Posterior cingulate gyrus (tissue), 11 donors: ENCODE data around the gene SH3RF1.
A peak's percentile ranks its signal among the peaks of the same experiment; 100 is the strongest.

Experiments used
- DNase-seq, 10 donors: peaks; one replicate each; pipeline versions ENCODE4 v3.0.0 to v3.0.0-alpha.2; 2020 to 2021; ENCODE audit warnings: mixed read lengths in 3 of 10
- intact Hi-C: fragments of 100-400 bp; cut with DNase I; formaldehyde crosslinking; loops from one replicate; pipeline ENCODE4 v1.15.1; 2023

The SH3RF1 gene

GRCh38 chr4:169090484-169091215 is 180.1 kb downstream of the SH3RF1 start:
- intact Hi-C loops = no loop called here

GRCh38 chr4:169089004-169089403 is 181.8 kb downstream of the SH3RF1 start:
- DNase-seq = no peak
- intact Hi-C loops = no loop called here

More at GRCh38 chr4:169090484-169091215, 180.1 kb downstream of the SH3RF1 start:
- DNase-seq = no peak

GRCh38 chr4:169084954-169085353 is 185.8 kb downstream of the SH3RF1 start:
- intact Hi-C loops = no loop called here
- no peak for DNase-seq

DNA sequence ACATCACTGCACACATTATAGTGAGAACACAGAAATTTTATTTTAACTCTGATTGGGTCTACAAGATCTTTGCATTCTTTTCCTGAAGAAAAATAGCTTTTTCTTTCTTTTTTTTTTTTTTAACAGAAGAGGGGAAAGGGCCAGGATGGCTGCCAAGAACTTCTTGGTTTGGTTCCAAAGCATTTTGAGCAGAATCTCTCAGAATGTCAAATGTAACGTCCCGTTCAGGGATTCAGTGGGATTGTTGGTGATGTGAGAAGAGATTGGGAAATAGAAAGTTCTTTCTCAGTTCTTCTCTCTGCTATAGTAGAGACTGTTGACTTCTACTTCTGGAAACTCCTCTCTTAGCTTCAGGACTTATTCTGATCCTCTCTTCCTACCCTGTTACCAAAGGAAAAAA is 189.8 kb downstream of the SH3RF1 start:
- intact Hi-C loops = no loop called here
- no peak for DNase-seq

- peak in 1 of 10 donors; percentile 67 for DNase-seq
- intact Hi-C loops = no loop called here
These were observed 190.6 kb downstream of the SH3RF1 start for GRCh38 chr4:169079942-169080827.

DNA sequence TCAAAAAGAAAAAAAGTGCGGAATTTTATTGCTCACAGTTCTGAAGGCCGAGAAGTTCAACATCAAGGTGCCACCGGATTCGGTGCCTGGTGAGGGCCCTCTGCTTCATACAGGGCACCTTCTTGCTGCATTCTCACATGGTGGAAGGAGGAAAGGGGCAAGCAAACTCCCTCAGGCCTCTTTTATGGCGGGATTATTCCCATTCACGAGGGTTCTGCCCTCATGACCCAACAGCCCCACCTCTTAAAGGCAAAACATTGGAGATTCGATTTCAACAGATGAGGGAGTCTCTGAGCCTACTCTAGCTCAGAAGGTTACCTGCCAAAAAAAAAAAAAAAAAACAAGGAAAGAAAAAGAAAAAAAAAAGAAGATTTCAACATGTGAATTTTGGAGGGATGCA is 196.6 kb downstream of the SH3RF1 start:
- DNase-seq = no peak
- intact Hi-C loops = no loop called here

GRCh38 chr4:169071747-169072146 is 199.0 kb downstream of the SH3RF1 start:
- intact Hi-C loops = no loop called here
- DNase-seq = no peak

DNA sequence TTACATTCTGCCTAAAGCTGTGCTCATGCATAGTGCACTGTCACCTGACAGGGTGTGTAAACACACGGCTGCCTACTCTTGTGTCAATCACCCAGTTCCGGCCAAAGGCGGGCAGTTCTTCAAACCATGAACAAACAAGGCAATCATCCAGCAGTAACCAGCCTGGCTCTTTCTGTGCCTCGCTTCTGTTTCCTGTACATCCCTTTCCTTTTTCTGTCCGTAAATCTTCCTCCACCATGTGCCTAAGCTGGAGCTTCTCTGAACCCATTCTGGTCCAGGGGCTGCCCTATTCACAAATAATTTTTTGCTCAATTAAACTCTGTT is 199.9 kb downstream of the SH3RF1 start:
- intact Hi-C loops = no loop called here
- DNase-seq = no peak

GRCh38 chr4:169070071-169070894 is 200.5 kb downstream of the SH3RF1 start:
- no peak for DNase-seq
- intact Hi-C loops = no loop called here

- intact Hi-C loops = no loop called here
- DNase-seq = no peak
These were observed 202.3 kb downstream of the SH3RF1 start for GRCh38 chr4:169068423-169068822.

- no peak for DNase-seq
- intact Hi-C loops = no loop called here
These were observed 203.8 kb downstream of the SH3RF1 start for GRCh38 chr4:169066934-169067333.

DNA sequence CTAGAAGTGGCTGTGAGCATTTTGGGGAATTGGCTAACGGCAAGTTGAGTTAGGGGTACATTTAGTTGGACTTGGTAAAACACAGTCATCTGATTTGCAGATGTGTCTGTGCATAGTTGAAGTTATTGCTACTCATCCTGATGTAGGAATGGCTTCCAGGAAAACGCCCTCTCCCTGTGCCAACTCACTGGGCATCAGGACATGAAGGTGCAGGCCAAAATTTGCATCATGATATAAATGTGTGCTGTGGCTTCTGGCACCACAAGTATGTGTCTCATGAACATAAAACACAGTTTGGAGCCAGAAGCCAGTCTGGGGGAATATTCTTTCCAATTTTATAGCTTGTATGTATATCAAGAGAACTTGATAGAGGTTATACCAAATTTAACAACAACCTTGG is 206.5 kb downstream of the SH3RF1 start:
- intact Hi-C loops = no loop called here

DNA sequence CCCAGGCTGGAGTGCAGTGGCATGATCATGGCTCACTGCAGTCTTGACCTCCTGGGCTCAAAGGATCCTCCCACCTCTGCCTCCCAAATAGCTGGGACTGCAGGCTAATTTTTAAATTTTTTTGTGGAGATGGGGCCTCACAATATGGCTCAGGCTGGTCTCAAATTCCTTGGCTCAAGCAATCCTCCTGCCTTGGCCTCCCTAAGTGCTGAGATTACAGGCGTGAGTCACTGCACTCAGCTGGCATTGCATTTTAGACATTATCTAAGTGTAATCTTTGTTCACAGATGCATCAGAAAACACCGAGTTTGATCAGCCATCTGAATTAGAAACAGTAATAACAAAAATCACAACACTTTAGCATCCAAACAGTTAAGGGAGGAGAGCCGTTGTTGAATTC is 207.3 kb downstream of the SH3RF1 start:
- intact Hi-C loops = no loop called here

More for the DNA sequence above, 206.5 kb downstream of the SH3RF1 start:
- DNase-seq = no peak

GRCh38 chr4:169062897-169063244 is 207.9 kb downstream of the SH3RF1 start:
- no peak for DNase-seq
- intact Hi-C loops = no loop called here

More for the DNA sequence above, 207.3 kb downstream of the SH3RF1 start:
- no peak for DNase-seq

DNA sequence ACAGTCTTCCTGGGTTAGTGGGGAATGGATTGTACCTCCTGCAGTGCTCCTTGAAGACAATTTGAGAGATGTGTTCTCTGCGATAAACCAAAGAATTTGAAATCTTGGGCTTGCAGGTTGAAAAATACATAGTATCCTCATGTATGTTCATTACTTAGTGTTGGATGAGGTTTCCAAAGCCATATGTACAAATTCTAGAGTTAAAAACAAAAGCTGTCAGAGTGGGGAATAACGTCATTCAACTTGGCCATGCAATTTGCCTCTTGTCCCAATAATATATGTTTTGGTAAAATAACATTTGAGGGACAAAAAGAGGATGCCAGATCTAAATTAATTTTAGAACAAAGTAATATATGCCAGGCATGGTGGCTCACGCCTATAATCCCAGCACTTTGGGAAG is 209.4 kb downstream of the SH3RF1 start:
- DNase-seq = no peak
- intact Hi-C loops = no loop called here

DNA sequence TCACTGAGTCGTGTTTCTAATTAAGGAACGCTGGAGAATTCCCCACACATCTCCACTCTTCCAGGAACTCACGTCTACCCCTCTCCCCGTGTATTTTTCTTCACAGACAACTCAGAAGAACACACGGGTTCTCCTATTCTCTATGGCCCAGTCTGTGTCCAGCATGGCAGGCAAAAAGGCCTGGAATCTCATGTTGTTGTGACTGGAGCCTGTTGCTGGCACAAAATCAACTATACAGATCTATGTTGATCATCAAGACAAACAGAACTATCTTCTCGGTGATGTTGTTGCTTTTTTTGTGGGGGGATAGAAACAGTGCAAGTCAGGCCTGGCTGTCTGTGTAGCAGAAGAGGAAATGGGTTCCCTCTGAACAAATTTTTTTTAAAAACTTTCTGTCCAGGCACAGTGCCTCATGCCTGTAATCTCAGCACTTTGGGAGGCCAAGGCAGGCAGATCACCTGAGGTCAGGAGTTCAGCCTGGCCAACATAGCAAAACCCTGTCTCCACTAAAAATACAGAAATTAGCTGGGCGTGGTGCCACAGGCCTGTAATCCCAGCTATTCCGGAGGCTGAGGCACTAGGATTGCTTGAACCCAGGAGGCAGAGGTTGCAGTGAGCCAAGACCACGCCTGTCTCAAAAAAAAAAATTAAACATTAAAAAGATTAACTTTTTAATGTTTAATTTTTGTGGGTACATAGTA is 210.2 kb downstream of the SH3RF1 start:
- intact Hi-C loops = no loop called here
- DNase-seq = no peak

DNA sequence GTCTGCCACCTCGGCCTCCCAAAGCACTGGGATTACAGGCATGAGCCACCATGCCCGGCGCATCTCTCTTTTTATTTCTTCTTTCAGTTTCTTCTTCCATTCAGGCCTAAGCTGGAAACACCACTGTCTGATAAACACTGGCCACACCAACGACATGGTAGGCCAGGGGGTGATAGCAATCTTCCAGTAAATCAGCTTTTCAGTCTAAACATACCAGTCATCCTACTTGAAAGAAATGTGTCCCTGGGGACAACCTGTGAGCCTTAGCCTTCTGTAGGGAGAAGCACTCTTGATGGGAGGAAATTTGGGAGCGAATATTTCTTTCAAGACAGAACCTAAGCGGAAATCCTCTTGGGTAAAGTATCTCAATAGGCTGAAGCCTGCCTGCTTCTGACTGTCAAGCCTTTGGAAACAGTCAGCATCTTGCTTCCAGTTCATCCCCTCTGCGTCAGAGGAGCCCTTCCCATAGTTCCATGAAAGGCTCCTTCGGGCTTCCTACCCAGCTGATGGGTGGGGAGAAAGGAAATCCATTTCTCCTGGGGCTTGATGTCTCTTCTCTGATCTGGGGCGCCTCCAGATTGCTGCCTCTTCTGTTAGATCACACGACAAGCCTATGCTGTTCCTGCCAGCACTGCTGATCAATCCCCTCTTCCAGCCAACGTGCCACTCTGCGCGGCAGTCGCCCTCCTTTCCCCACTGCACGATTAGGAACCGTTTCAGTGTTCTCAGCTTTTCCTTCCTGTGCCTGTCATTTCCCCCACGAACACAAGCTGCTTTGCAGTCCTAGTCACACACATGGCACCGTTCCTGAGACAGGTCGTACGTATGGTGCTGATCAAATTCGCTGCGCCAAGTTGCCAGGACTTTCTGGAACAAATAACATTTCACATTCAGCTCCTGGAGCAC is 211.2 kb downstream of the SH3RF1 start:
- intact Hi-C loops = no loop called here
- DNase-seq = peak in 4 of 10 donors; percentile 14 to 87 (median 46)

GRCh38 chr4:169058312-169058711 is 212.4 kb downstream of the SH3RF1 start:
- DNase-seq = no peak

GRCh38 chr4:169054879-169055278 is 215.9 kb downstream of the SH3RF1 start:
- no peak for DNase-seq
- intact Hi-C loops = no loop called here

More at GRCh38 chr4:169058312-169058711, 212.4 kb downstream of the SH3RF1 start:
- intact Hi-C loops = no loop called here
